ENCODE results near the gene SEMA6C.
"Not testable (repeated sequence)": the region's sequence is repeated elsewhere in the genome, so short reads cannot be mapped to it uniquely, and the experiment has no call there.

Gene SEMA6C

GRCh38 chr1:151128800-151129199 is 17.6 kb downstream of the SEMA6C start:
- DNase-seq, result no peak

GRCh38 chr1:151124763-151125403 is 21.5 kb downstream of the SEMA6C start:
- no peak for DNase-seq

- no peak for DNase-seq
Measured at GRCh38 chr1:151113877-151114276, 32.6 kb downstream of the SEMA6C start.

- no peak for DNase-seq
Measured at GRCh38 chr1:151108331-151108730, 38.1 kb downstream of the SEMA6C start.

GRCh38 chr1:151106894-151107293 is 39.5 kb downstream of the SEMA6C start:
- DNase-seq, result no peak

GRCh38 chr1:151104630-151105029 is 41.8 kb downstream of the SEMA6C start:
- no peak for DNase-seq

GRCh38 chr1:151098126-151098525 is 48.3 kb downstream of the SEMA6C start:
- no peak for DNase-seq

- DNase-seq, result not testable (repeated sequence)
Measured at GRCh38 chr1:151097426-151097825, 49.0 kb downstream of the SEMA6C start.

- no peak for DNase-seq
Measured at GRCh38 chr1:151085953-151086559, 60.4 kb downstream of the SEMA6C start.
